ENCODE measurements around the gene MUC5B.

DNA sequence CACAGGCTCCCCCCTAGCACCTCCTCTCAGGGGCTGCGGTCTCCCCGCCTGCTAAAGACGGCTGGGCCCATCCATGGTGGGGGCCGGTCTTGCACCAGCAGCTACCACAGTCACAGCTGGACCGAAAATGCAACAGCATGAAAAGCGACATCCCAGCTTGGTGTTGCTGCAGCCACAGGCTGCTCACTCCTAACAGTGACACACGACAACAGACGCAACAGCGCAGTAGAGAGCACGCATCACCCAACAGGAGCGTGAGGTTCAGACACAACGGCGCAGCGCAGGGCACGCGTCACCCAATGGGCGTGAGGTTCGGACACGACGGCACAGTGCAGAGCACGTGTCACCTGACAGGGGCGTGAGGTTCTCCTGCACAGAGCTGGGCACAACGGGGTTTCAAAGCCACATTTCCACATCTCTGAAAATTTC lies 62.5 kb downstream of the MUC5B start:
- TF ChIP-seq POLR2A (IDR thresholded peaks at IDR 0.05; ENCODE audit: low read depth, low read length): no peak
- TF ChIP-seq TAF1 (IDR thresholded peaks at IDR 0.05; ENCODE audit: borderline replicate concordance, low read depth, low read length): no peak
